H9 (cell line): Measurements from ENCODE around the gene THTPA. TPM values are rescaled to one million over a fixed set of nuclear protein-coding genes. Genes with fewer than 3 reads are reported as not detected.

ENCODE experiments used
- DNase-seq: peaks from one replicate; pipeline ENCODE4 v3.0.0-alpha.2; 2017
- H2AFZ ChIP-seq: one replicate; pipeline ENCODE4 v1.6.1; 2013; ENCODE audit warnings: mild to moderate bottlenecking, low read length, control low read depth, moderate library complexity
- H2AK5ac ChIP-seq: 2 replicates; pipeline ENCODE4 v1.6.1; 2013; ENCODE audit warnings: low read length, control low read depth, mixed read lengths; ENCODE audit not compliant: insufficient read length
- H2BK120ac ChIP-seq: one replicate; pipeline ENCODE4 v1.6.1; 2013; ENCODE audit warnings: low read depth, mild to moderate bottlenecking, low read length, control low read depth, inconsistent platforms; ENCODE audit not compliant: poor library complexity, severe bottlenecking
- H2BK12ac ChIP-seq: 2 replicates; pipeline ENCODE4 v1.6.1; 2013; ENCODE audit warnings: low read length, control low read depth, mixed read lengths, low read depth; ENCODE audit not compliant: insufficient read length
- H2BK15ac ChIP-seq: 2 replicates; pipeline ENCODE4 v1.6.1; 2013; ENCODE audit warnings: low read depth, low read length, control low read depth
- H2BK20ac ChIP-seq: one replicate; pipeline ENCODE4 v1.6.1; 2013; ENCODE audit warnings: low read depth, mild to moderate bottlenecking, low read length, control low read depth, inconsistent platforms; ENCODE audit not compliant: poor library complexity, severe bottlenecking
- H2BK5ac ChIP-seq: 2 replicates; pipeline ENCODE4 v1.6.1; 2013; ENCODE audit warnings: low read length, control low read depth, mixed read lengths; ENCODE audit not compliant: insufficient read length
- H3K14ac ChIP-seq: 2 replicates; pipeline ENCODE4 v1.6.1; 2013; ENCODE audit warnings: low read length, control low read depth; ENCODE audit not compliant: insufficient read depth
- H3K18ac ChIP-seq: 2 replicates; pipeline ENCODE4 v1.6.1; 2013; ENCODE audit warnings: low read depth, mild to moderate bottlenecking, mixed read lengths, low read length, control low read depth; ENCODE audit not compliant: insufficient read length
- H3K23ac ChIP-seq: 2 replicates; pipeline ENCODE4 v1.6.1; 2013; ENCODE audit warnings: low read length, control low read depth, mixed read lengths, low read depth; ENCODE audit not compliant: insufficient read length
- H3K23me2 ChIP-seq: 2 replicates; pipeline ENCODE4 v1.6.1; 2013; ENCODE audit warnings: low read depth, mild to moderate bottlenecking, mixed read lengths, low read length, control low read depth; ENCODE audit not compliant: insufficient read length, poor library complexity, severe bottlenecking
- H3K27ac ChIP-seq: 2 replicates; pipeline ENCODE4 v1.5.1; 2013; ENCODE audit warnings: low read length, control low read depth, mixed read lengths, low read depth; ENCODE audit not compliant: insufficient read length
- H3K27me3 ChIP-seq: 2 replicates; pipeline ENCODE4 v1.6.1; 2013; ENCODE audit warnings: low read length, control low read depth, inconsistent platforms; ENCODE audit not compliant: insufficient read depth
- H3K4ac ChIP-seq: 2 replicates; pipeline ENCODE4 v1.6.1; 2013; ENCODE audit warnings: low read depth, mild to moderate bottlenecking, control low read depth, inconsistent platforms, low read length, moderate library complexity
- H3K4me1 ChIP-seq: 2 replicates; pipeline ENCODE4 v1.6.1; 2013; ENCODE audit warnings: low read length, control low read depth, inconsistent platforms; ENCODE audit not compliant: insufficient read depth
- H3K4me2 ChIP-seq: 2 replicates; pipeline ENCODE4 v1.6.1; 2013; ENCODE audit warnings: low read length, control low read depth, mixed read lengths; ENCODE audit not compliant: insufficient read length, insufficient read depth
- H3K56ac ChIP-seq: 2 replicates; pipeline ENCODE4 v1.6.1; 2013; ENCODE audit warnings: low read depth, mild to moderate bottlenecking, mixed read lengths, low read length, control low read depth; ENCODE audit not compliant: insufficient read length
- H3K79me1 ChIP-seq: 2 replicates; pipeline ENCODE4 v1.6.1; 2013; ENCODE audit warnings: low read depth, mild to moderate bottlenecking, moderate library complexity, low read length, control low read depth, inconsistent platforms; ENCODE audit not compliant: insufficient read depth, poor library complexity, severe bottlenecking
- H3K79me2 ChIP-seq: 2 replicates; pipeline ENCODE4 v1.6.1; 2013; ENCODE audit warnings: low read length, control low read depth, inconsistent platforms; ENCODE audit not compliant: insufficient read depth
- H3K9ac ChIP-seq: 2 replicates; pipeline ENCODE4 v1.6.1; 2013; ENCODE audit warnings: low read length, control low read depth, mixed read lengths; ENCODE audit not compliant: insufficient read length; ENCODE audit errors: extremely low read depth
- H3K9me3 ChIP-seq: one replicate; pipeline ENCODE4 v1.6.1; 2013; ENCODE audit warnings: low read depth, low read length, inconsistent platforms; ENCODE audit not compliant: control insufficient read depth
- H3T11ph ChIP-seq: one replicate; pipeline ENCODE4 v1.6.1; 2013; ENCODE audit warnings: mild to moderate bottlenecking, low read length, control low read depth, inconsistent platforms
- H4K20me1 ChIP-seq: one replicate; pipeline ENCODE4 v1.6.1; 2013; ENCODE audit not compliant: control insufficient read depth, insufficient read length, insufficient read depth
- H4K5ac ChIP-seq: 2 replicates; pipeline ENCODE4 v1.6.1; 2013; ENCODE audit warnings: low read depth, mild to moderate bottlenecking, mixed read lengths, low read length, control low read depth; ENCODE audit not compliant: insufficient read length
- H4K8ac ChIP-seq: replicated peaks from 2 replicates; pipeline ENCODE4 v1.6.1; 2013; ENCODE audit warnings: low read length, control low read depth, mixed read lengths, low read depth; ENCODE audit not compliant: insufficient read length
- H4K91ac ChIP-seq: 2 replicates; pipeline ENCODE4 v1.6.1; 2013; ENCODE audit warnings: low read depth, mild to moderate bottlenecking, moderate library complexity, mixed read lengths, low read length, control low read depth; ENCODE audit not compliant: insufficient read length
- H3K27ac Mint-ChIP-seq, 3 experiments: 2 replicates in 2 of 3; 3 replicates in 1 of 3; pipeline ENCODE4 v1.8.0; 2020 to 2021; ENCODE audit warnings: mixed read lengths in 3 of 3, mild to moderate bottlenecking in 1 of 3, moderate library complexity in 1 of 3
- H3K27me3 Mint-ChIP-seq: 2 replicates; pipeline ENCODE4 v1.8.0; 2021; ENCODE audit warnings: low read depth, mild to moderate bottlenecking, moderate library complexity, mixed read lengths
- H3K36me3 Mint-ChIP-seq, 3 experiments: 2 replicates in 2 of 3; 3 replicates in 1 of 3; pipeline ENCODE4 v1.8.0; 2020 to 2021; ENCODE audit warnings: low read depth in 3 of 3, mixed read lengths in 3 of 3; ENCODE audit not compliant: insufficient read depth in 1 of 3
- H3K4me1 Mint-ChIP-seq, 2 experiments: 2 replicates each; pipeline ENCODE4 v1.8.0; 2020; ENCODE audit warnings: mixed read lengths in 2 of 2
- H3K4me3 Mint-ChIP-seq, 2 experiments: 2 replicates in 1 of 2; 3 replicates in 1 of 2; pipeline ENCODE4 v1.8.0; 2020 to 2021; ENCODE audit warnings: mild to moderate bottlenecking in 2 of 2, mixed read lengths in 2 of 2, moderate library complexity in 1 of 2
- H3K9me3 Mint-ChIP-seq, 2 experiments: 2 replicates in 1 of 2; 3 replicates in 1 of 2; pipeline ENCODE4 v1.8.0; 2020; ENCODE audit warnings: mild to moderate bottlenecking in 2 of 2, mixed read lengths in 2 of 2, moderate library complexity in 1 of 2
- CTCF ChIP-seq: fragments of 200-600 bp; sonication (generic); conservative IDR thresholded peaks from 3 replicates; pipeline ENCODE4 v1.8.0; 2021; ENCODE audit warnings: antibody characterized with exemption, mild to moderate bottlenecking
- WGBS: extraction: QIAGEN DNeasy Blood & Tissue Kit; methylation state at CpG from one replicate; pipeline ENCODE4 v1.1.7; 2013; ENCODE audit warnings: missing lambda C conversion rate, low lambda C conversion rate, mixed read lengths; ENCODE audit not compliant: insufficient read length; ENCODE audit errors: extremely low coverage; 5-methylcytosine and 5-hydroxymethylcytosine counted together
- total RNA-seq: library from RNA; stranded (reverse); gene quantifications from 2 replicates; pipeline ENCODE4 v1.2.1, GENCODE V29; 2021

THTPA gene
- total RNA-seq, 1 experiment from 2014 or later, result 15.6 TPM

- Histone ChIP-seq H4K8ac (no peak overlapping the region), H2BK15ac (no peak overlapping the region), H3K4me1 (peaks cover 5% of the 10 kb centered on the region), H3K56ac (no peak overlapping the region), H4K5ac (no peak overlapping the region), H2BK12ac (no peak overlapping the region), H3K79me1 (no peaks in the 10 kb centered on the region), H3K18ac (no peak overlapping the region), H3K23ac (no peak overlapping the region), H3K14ac (no peak overlapping the region), H2BK120ac (no peak overlapping the region), H2BK5ac (no peak overlapping the region), H3K9ac (no peak overlapping the region), H3K79me2 (no peaks in the 10 kb centered on the region), H3K9me3 (no peaks in the 10 kb centered on the region), H2AFZ (no peak overlapping the region), H3K27ac (no peak overlapping the region), H2BK20ac (no peak overlapping the region), H3K23me2 (peaks cover 3% of the 10 kb centered on the region), H4K91ac (no peak overlapping the region), H3K4ac (no peak overlapping the region), H3T11ph (no peak overlapping the region), H3K4me2 (no peak overlapping the region), H3K27me3 (no peaks in the 10 kb centered on the region), H4K20me1 (peaks cover 3% of the 10 kb centered on the region), H2AK5ac (no peak overlapping the region)
- TF ChIP-seq CTCF, result no peak
- no peaks in the 10 kb centered on the region for H3K9me3 Mint-ChIP-seq
- WGBS, result no CpG with 5 or more reads among the region's 14 CpGs
- peaks cover 15 to 69% (median 61%) of the 10 kb centered on the region in 3 experiments for H3K36me3 Mint-ChIP-seq
- DNase-seq, result no peak
- H3K27me3 Mint-ChIP-seq, result no peaks in the 10 kb centered on the region; the same call in 1 of the 2 replicates
- no peak overlapping the region; a peak in 1 of 5 replicates for H3K4me3 Mint-ChIP-seq
- peaks cover 20 to 28% of the 10 kb centered on the region in 2 experiments for H3K4me1 Mint-ChIP-seq
- H3K27ac Mint-ChIP-seq, result no peak overlapping the region
Observed at GRCh38 chr14:23563473-23564180, 7.6 kb downstream of the THTPA start.
